WTC11 (cell line): ENCODE results near the gene LAIR2.
"Not testable (repeated sequence)": the region's sequence is repeated elsewhere in the genome, so short reads cannot be mapped to it uniquely, and the experiment has no call there.

ENCODE experiments used
- AFF4 ChIP-seq: sonication (generic); formaldehyde crosslinking; IDR thresholded peaks from 2 replicates; pipeline ENCODE4 v1.8.1; 2023; ENCODE audit warnings: mild to moderate bottlenecking, missing genetic modification reagents, borderline replicate concordance
- E2F1 ChIP-seq: sonication (generic); formaldehyde crosslinking; IDR thresholded peaks from 2 replicates; pipeline ENCODE4 v1.8.0; 2022; ENCODE audit warnings: mild to moderate bottlenecking, missing genetic modification reagents
- EMX1 ChIP-seq: fragments of 250-450 bp; sonication (Bioruptor Pico); IDR thresholded peaks from 2 replicates; pipeline ENCODE4 v1.8.0; 2021; ENCODE audit warnings: mild to moderate bottlenecking
- NFYB ChIP-seq: sonication (generic); formaldehyde crosslinking; conservative IDR thresholded peaks from 2 replicates; pipeline ENCODE4 v1.8.0; 2022; ENCODE audit warnings: low read depth, missing genetic modification reagents
- TEAD1 ChIP-seq: sonication (generic); formaldehyde crosslinking; IDR thresholded peaks from 2 replicates; pipeline ENCODE4 v1.8.0; 2022; ENCODE audit warnings: mild to moderate bottlenecking, missing genetic modification reagents
- TEAD4 ChIP-seq: sonication (generic); formaldehyde crosslinking; IDR thresholded peaks from 2 replicates; pipeline ENCODE4 v1.8.0; 2022; ENCODE audit warnings: mild to moderate bottlenecking, missing genetic modification reagents

- not testable (repeated sequence) for TF ChIP-seq E2F1, TEAD4, NFYB, AFF4, TEAD1, EMX1 (CRISPR knock-in tag)
Measured at GRCh38 chr19:54497747-54498450, 4.7 kb upstream of the LAIR2 start.
